Dermis microvascular lymphatic vessel endothelial cell (primary cell): Measurements from ENCODE around the gene CCK. TPM values are rescaled to one million over a fixed set of nuclear protein-coding genes. Genes with fewer than 3 reads are reported as not detected.

Source experiments
- DNase-seq, 2 donors: peaks; one replicate each; pipeline versions ENCODE4 v3.0.0 to v3.0.0-alpha.2; 2010; ENCODE audit warnings: low read depth in 2 of 2
- total RNA-seq: library from RNA; depleted of rRNA; stranded (reverse); fragments of >200 nt; gene quantifications from 2 replicates; pipeline ENCODE4 v1.2.1, GENCODE V29; 2014

Gene CCK
- total RNA-seq, 1 donor from 2014 or later, result not detected

DNA sequence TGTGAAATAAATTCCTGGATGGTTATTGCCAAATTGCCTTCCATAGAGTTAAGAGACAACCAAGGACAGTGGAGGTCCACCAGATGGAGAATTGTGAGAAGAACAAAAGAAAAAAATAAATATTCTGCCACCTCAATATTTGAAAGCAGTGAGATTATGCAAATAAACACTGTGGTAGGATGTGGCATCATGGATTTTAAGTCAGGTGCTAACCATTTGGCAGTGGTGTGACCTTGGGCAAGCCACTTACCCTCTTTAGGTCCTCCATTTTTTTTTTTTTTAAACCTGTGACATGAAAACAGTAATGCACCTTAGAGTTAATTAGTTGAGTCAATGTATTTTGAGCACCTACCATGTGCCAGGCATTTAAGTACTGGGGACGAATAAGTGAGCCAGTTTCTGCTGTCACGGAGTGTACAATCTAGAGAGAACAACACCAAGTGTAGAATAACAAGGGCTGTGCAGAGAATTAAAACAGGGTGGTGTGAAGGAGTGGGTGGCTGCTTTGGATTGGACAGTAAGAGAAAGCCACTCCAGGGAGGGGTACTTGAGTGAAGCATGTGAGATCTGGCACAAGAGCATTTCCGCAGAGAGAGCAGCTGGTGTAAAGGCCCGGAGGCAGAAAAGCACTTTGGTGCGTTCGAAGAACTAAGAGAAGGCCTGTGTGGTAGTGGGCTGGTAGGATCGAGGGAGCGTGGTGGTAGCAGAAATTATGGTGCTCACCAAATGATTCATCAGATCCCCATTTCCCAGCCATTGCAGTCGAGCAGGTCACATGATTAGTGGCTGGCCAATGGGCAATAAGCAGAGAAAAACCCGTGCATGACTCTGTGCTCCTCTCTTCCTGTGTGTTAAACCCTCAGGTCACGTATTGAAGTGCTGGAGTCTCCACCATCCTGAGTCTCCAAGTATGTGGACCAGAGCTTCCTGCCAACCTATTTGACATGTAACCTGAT is 39.2 kb downstream of the CCK start:
- DNase-seq, result peak in 1 of 2 donors; percentile 18

DNA sequence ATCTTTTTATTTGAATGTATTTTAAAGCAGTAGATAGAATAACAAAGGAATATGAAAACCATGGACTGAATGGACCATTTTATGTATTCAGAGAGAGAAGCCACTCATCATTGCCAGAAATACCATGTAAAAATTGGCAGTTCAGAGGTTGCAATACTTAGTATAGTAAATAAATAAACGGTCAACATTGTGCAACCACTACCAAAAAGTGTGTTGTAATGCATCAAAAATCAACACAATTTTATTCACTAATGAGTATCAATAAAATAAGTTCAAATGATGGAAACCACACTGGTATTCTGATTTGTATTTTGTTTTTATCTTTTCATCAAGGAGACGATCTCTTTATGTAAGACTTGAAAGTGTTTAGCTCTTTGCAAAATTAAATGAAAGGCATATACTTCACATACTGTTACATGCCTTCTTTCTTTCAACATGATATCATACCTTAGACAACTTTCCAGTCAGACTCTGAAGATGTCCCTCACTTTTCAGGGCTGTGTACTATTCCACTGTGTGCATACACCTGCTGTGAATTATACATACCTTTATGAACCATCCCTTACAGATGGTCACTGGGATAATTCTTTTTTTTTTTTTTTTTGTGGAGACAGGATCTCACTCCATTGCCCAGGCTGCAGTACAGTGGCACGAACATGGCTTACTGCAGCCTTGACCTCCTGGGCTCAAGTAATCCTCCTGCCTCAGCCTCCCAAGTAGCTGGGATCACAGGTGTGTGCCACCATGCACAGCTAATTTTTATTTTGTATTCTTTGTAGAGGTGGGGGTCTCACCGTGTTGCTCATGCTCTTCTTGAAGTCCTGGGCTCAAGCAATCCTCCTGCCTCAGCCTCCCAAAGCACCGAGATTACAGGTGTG is 40.3 kb downstream of the CCK start:
- no peak for DNase-seq

DNA sequence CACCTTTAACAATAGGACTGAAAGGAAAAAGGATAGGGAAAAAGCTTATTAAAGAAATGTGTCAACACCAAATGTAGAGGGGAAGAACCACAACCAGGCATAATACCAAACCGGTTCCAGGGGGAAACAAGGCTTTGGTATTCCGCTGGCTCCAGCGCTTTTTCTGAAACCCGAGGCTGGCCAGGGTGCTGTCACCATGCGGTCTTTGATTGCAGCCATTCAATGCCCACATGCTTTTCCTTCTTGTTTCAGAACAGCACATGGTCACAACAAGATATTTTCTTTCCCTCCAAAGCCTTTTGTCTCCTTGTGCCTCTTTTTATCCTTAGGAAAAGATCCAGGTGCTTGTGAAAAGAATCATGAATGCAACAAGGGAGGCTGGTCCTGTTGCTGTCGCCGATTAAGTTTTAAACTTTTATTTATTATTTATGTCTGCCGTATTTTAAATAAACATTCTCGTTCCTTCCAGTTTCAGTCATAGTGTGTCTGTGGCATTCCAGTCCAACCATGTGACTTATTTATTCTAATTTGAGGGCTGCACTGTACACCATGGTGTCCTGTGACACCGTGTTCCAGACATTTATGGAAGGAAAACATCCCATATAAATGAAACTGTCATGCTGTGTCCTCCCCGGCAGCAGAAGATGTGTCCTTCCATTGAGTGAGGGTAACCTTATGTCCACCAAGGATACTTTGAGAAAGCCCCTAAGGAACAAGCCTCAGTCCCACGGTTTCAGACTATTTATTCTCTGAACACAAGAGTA is 41.1 kb downstream of the CCK start:
- no peak for DNase-seq

DNA sequence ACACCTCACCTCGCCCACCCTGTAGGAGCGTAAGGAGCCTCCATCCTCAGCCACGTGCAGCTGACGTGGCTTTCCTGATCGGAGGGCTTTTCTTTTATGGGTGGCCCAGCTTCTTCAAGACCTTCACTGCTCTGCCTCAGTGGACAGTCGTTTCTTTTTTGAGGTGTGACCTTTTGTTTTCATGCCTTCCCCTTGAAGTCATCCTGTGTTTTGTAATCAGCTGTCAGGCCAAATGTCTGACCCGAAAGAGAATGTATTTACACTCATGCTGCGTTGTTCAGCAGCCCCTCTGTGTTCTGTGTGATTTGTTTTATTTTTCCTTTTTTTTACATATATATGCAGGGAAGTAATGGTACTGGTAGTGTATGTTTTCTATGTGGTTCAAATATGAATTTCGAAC is 41.8 kb downstream of the CCK start:
- no peak for DNase-seq

DNA sequence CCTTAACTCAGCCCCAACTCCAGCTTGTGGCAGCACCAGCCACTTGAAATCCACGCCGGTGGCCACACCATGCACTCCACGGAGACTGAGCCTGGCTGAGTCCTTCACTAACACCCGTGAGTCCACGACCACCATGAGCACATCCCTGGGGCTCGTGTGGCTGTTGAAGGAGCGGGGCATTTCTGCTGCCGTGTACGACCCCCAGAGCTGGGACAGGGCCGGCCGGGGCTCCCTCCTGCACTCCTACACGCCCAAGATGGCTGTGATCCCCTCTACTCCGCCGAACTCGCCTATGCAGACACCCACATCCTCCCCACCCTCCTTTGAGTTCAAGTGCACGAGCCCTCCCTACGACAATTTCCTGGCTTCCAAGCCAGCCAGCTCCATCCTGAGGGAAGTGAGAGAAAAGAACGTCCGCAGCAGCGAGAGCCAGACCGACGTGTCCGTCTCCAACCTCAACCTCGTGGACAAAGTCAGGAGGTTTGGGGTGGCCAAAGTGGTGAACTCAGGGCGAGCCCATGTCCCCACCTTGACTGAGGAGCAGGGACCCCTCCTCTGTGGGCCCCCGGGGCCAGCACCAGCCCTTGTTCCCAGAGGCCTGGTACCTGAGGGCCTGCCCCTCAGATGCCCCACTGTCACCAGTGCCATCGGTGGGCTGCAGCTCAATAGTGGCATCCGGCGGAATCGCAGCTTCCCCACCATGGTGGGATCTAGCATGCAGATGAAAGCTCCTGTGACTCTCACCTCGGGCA is 42.9 kb downstream of the CCK start:
- DNase-seq, result no peak

DNA sequence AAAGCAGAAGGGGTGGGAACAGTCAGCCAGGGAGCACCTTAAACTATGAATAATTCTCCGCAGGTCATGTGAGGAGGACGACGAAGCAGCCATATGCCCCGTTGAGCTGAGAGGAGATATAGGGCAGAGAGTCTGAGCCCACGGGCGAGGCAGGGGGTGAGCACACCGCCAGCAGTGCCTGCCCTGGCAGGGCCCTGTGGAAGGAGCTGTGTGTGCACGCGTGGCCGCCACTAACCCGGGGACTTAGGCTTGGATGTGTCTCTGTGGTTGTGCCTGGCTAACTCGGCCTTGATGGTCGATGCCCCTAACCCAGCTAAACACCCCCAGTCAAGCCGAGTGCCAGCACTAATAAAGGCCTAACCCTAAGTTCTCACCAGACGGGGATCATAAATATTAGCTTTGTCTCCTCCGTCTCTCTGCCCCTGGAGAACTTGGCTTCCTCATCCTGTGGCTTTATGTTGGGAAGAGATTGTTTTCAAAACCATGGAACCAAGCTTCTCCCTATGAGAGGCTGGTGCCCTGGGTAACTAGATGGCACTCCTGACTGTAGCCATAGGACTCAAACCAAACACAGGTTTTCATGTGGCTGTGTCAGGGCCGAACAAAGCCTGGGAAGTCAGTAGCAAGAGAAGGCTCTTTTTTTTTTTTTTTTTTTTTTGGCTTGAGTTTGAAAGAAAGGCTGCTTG is 45.4 kb downstream of the CCK start:
- DNase-seq, result no peak

DNA sequence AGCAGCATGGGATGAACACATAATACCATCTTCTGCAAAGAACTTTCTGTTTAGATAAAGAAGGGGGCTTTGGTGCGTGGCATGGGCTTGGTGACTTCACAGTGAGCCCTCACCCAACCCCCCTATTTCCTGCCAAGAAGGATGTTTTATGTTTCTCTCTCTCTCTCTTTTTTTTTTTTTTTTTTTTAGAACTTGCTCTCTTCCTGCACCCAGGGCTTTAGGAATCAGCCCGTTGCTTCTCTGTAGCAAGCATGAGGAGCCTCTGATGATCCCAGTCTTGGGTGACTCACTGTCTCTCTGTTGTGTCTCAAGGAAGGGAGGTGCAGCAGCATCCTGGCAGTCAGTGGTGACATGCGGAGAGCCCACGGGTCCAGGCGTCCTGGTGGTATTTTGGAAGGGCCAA is 49.1 kb downstream of the CCK start:
- no peak for DNase-seq

DNA sequence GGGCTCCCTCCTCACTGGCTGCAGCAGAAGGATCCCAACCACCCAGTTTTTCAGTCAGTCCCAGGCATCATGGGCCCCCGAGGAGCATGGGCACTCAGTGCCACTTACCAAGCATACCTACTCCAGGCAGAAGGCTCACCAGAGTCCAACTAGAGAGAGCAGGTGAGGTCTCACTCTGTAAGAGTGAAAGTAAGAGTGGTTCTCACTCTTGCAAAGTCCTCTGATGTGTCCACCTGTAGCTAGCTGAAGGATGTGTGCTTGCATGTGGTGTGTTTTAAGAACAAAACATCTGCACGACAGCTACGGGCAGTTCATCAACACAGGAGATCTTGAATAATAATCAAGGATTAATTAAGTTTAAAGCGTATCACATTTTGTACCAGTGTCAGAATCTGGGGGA is 49.7 kb downstream of the CCK start:
- DNase-seq, result no peak

DNA sequence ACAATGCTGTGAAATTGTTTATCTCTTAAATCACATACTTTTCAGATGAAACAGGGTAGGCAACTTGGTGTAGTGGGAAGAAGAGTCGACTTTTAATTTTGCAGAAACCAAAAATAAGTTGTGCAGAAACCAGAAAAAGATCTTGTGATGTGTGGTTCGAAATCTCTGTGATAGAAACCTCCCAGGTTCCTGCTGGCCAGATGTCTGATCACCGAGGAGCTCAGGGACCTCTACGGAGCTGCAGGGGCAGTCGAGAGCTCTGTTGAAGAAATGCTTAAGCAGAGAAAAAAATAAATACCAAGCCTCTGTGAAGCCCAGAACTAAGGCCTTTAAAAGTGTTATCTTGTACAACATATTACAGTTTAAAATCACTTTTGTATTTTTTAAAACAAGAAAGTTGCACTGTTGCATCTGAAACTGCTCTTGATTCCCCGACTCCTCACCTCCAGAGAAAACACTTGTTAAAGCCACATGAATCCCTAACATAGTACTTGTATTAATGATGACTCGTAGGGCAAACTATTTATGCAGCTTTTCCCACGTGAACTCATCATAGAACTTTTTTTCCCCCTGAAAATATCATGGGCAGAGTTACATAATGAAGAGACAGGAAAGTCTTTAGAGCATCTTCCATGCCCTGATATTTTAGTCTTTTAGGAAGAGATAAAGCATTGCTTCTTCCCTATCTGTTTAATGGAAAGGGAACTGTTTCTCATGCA is 51.3 kb downstream of the CCK start:
- DNase-seq, result no peak

DNA sequence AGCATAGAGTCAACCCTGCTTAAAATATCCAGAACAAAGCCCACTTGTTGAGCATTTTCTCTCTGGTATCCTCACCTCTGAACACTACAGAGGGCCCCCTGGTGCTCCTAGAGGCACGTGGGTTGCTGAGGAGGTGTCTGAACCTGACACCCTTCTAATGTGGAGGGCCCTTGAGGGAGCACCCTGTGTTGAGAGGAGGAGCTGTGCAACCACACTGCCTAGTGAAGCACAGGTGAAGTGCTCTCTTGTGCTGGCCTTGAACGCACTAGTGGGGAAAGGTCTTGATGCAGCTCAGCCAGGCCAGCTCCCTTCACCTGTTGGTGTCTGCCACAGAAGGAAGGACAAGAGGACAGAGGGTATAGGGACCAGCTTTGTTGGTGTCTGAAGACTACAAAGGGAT is 51.9 kb downstream of the CCK start:
- no peak for DNase-seq

DNA sequence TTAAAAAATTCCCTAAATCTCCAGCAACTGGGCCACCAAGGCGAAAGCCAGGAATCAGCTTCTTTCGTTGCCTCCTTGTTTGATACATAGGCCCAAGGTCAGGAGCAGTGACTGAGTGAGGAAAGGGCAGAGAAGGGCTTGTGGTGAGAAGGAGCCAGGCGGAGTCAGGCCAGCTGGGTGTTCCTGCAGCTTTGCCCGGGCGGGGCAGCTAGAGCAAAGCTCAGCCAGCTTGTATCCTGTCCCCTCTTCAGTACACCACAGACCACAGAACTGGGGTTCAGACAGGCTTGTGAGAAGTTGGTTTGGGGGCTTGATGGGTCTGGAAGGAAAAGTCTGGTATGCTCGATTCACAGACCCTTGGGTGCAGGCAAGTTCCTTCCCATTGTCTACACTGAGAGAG is 52.6 kb downstream of the CCK start:
- DNase-seq, result no peak

DNA sequence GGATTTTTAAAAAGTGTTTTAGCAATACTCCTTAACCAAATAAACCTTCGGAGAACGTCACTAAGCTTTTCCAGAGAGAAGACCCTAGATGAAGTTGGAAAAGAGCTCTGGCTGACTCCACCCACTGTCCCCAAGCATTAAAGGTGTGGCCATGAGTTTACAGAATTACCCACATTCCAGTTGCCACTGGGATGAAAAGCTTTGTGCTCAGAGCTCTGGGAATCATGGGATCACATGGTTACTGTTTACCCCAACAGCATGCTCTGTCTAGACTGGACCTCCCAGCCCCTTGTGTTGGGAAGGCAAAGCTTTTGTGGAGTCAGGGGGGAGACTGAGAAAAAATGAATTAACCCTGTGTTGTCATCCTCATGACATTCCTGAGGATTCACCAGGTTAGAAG is 55.3 kb downstream of the CCK start:
- no peak for DNase-seq

DNA sequence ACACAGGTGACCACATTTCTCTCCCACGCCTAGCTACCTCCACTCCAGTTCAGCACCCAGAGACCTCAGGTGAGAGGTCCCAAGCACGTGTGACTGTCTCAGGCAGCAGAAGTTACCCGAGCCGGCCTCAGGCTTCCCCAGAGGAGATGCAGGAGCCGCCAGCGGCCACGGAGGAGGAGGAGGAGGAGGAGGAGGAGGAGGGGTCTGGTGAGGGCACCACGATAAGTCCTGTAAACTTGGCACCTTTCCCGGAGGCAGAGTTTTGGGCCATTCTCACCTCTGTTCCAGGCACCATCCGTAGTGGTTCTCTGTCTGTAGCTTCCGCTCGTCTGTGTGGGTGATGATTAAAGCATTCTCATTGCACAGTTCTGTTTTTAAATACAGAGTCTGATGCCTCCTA is 56.1 kb downstream of the CCK start:
- DNase-seq, result no peak

Other genes with a start within 250 kb of the CCK start
- gene TRAK1, start 174.8 kb downstream of the CCK start, total RNA-seq, result 33.0 and 35.0 TPM in 2 replicates
- gene LYZL4, start 144.4 kb upstream of the CCK start, total RNA-seq, result not detected in 2 replicates
- 0.38 TPM in 1 of 2 replicates, not detected in the other for gene VIPR1, start 236.5 kb upstream of the CCK start, total RNA-seq